Neural crest cell (in vitro differentiated cells): ENCODE measurements around the gene LSM14B. TPM values are rescaled to one million over a fixed set of nuclear protein-coding genes. Genes with fewer than 3 reads are reported as not detected.

ENCODE experiments used
- DNase-seq: peaks from one replicate; pipeline ENCODE4 v3.0.0; 2021; ENCODE audit warnings: low read depth, mixed read lengths, low spot score
- H3K27ac Mint-ChIP-seq: one replicate; pipeline ENCODE4 v1.8.0; 2021; ENCODE audit warnings: mild to moderate bottlenecking, mixed read lengths; ENCODE audit not compliant: unreplicated experiment
- H3K27me3 Mint-ChIP-seq: 2 replicates; pipeline ENCODE4 v1.8.0; 2021; ENCODE audit warnings: low read depth, mild to moderate bottlenecking, mixed read lengths
- H3K36me3 Mint-ChIP-seq: 2 replicates; pipeline ENCODE4 v1.8.0; 2021; ENCODE audit warnings: low read depth, mild to moderate bottlenecking, mixed read lengths
- H3K4me1 Mint-ChIP-seq: 2 replicates; pipeline ENCODE4 v1.8.0; 2021; ENCODE audit warnings: mixed read lengths
- H3K4me3 Mint-ChIP-seq: one replicate; pipeline ENCODE4 v1.8.0; 2021; ENCODE audit warnings: mild to moderate bottlenecking, mixed read lengths
- H3K9me3 Mint-ChIP-seq: 2 replicates; pipeline ENCODE4 v1.8.0; 2021; ENCODE audit warnings: mixed read lengths
- total RNA-seq: library from RNA; stranded (reverse); gene quantifications from 2 replicates; pipeline ENCODE4 v1.2.1, GENCODE V29; 2021
- TF ChIP-seq, protein P1 (sequence below): fragments of 200-600 bp; sonication (generic); conservative IDR thresholded peaks from 2 replicates; pipeline ENCODE4 v1.5.0; 2021; ENCODE audit warnings: antibody characterized with exemption, mild to moderate bottlenecking

Gene LSM14B
- total RNA-seq, 1 donor from 2014 or later, result 97.1 TPM

DNA sequence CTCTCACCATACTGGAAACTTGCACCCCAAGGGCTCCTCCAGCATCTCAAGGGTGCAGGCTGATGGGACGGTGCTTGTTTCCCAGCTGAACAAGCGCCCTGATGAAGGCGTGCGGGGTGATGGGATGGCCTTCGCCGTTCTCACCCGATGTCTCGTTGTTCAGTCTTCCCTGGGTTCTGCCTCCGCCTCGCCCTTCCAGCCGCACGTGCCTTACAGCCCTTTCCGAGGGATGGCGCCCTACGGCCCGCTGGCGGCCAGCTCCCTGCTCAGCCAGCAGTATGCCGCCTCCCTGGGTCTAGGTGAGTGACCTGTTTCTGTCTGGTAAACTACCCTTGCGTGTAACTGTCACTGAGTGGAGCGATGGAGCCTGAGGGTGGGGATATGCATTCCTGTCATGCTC is 3.9 kb downstream of the LSM14B start:
- Mint-ChIP-seq H3K4me3 (peak overlapping the region; percentile 36), H3K36me3 (peaks cover 26% of the 10 kb centered on the region)
- TF ChIP-seq, protein P1, sequence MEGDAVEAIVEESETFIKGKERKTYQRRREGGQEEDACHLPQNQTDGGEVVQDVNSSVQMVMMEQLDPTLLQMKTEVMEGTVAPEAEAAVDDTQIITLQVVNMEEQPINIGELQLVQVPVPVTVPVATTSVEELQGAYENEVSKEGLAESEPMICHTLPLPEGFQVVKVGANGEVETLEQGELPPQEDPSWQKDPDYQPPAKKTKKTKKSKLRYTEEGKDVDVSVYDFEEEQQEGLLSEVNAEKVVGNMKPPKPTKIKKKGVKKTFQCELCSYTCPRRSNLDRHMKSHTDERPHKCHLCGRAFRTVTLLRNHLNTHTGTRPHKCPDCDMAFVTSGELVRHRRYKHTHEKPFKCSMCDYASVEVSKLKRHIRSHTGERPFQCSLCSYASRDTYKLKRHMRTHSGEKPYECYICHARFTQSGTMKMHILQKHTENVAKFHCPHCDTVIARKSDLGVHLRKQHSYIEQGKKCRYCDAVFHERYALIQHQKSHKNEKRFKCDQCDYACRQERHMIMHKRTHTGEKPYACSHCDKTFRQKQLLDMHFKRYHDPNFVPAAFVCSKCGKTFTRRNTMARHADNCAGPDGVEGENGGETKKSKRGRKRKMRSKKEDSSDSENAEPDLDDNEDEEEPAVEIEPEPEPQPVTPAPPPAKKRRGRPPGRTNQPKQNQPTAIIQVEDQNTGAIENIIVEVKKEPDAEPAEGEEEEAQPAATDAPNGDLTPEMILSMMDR, result no peak

DNA sequence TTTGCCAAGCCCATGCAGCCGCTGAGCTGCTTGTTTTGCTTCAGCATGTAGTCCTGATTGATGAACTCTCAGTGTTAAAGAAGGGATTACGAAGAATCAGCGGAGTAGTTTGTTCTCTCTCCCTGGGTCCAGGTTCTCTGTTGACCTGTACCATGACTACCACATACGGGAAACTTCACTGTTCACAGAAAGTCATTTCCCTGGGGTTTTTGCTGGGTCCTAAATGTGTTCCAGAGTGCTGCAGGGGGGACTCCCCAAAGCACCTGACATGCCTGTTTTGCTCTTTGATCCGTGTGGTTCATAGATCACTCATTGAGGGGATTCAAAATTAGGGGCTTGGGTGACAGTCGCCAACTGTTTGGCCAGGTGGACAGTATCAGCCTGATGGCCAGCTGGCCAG is 5.5 kb downstream of the LSM14B start:
- peaks cover 14% of the 10 kb centered on the region for H3K4me1 Mint-ChIP-seq
- TF ChIP-seq, protein P1, result no peak
- no peak overlapping the region for H3K27ac Mint-ChIP-seq
- H3K36me3 Mint-ChIP-seq, result peaks cover 30% of the 10 kb centered on the region
- no peak for DNase-seq
- H3K27me3 Mint-ChIP-seq, result no peaks in the 10 kb centered on the region
- H3K4me3 Mint-ChIP-seq, result peak overlapping the region; percentile 28
- no peaks in the 10 kb centered on the region for H3K9me3 Mint-ChIP-seq

More for the DNA sequence above, 3.9 kb downstream of the LSM14B start:
- H3K27me3 Mint-ChIP-seq, result peaks cover 2% of the 10 kb centered on the region
- DNase-seq, result no peak
- H3K4me1 Mint-ChIP-seq, result peaks cover 17% of the 10 kb centered on the region
- no peak overlapping the region for H3K27ac Mint-ChIP-seq
- H3K9me3 Mint-ChIP-seq, result no peaks in the 10 kb centered on the region

DNA sequence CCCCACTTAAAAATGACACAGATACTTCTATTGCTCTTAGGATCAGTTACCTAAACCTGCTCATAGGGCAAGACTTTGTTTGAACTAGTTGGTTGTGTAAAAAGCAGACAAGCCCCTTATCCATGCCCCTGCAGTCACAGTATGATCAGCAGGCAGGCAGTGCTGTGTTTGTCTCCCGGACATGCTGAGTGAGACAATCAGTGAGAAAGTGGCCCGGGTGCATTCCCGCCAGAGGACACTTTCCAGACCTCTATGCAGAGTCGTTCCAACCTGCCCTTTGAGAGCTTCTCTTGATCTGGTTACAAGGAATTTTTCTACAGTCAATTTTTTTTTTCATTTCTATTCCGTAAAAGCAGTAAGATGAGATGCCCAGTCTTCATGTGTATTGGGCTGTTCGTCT is 6.2 kb downstream of the LSM14B start:
- Mint-ChIP-seq H3K4me1 (peaks cover 12% of the 10 kb centered on the region), H3K9me3 (no peaks in the 10 kb centered on the region), H3K27ac (no peak overlapping the region), H3K4me3 (peak overlapping the region; percentile 28), H3K36me3 (peaks cover 30% of the 10 kb centered on the region), H3K27me3 (no peaks in the 10 kb centered on the region)
- no peak for DNase-seq
- TF ChIP-seq, protein P1, result no peak

DNA sequence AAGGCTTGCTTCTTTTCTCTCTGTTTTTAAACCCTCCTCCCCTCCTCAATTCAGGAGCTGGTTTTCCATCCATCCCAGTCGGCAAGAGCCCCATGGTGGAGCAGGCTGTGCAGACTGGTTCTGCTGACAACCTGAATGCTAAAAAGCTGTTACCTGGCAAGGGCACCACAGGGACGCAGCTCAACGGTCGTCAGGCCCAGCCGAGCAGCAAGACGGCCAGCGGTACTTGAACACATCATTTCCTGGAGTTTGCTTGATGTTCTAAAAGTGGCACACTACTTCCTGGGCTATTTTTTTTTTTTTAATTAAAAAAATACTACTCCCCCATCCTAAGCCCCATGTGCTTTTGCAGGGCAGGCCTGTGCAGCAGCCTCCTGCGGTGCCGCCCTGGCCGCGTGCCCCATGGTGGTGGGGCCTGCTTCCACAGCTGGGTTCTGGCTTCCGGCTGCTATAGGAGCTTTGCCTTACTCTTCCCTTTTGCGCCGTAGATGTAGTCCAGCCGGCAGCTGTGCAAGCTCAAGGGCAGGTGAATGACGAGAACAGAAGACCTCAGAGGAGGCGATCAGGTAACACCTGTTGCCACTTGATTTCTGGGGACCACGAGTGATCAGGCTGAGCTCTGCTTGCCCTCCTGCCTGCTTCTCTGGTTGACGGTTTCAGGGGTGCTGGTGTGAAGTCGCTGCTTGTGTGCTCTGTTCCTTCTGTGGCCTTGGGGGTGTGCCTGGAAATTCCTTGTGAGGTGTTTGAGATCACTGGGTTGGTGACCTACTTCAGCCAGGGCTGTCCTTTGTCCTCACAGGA is 7.7 kb downstream of the LSM14B start:
- H3K27me3 Mint-ChIP-seq, result no peaks in the 10 kb centered on the region
- no peak overlapping the region for H3K27ac Mint-ChIP-seq
- H3K4me1 Mint-ChIP-seq, result no peaks in the 10 kb centered on the region
- no peaks in the 10 kb centered on the region for H3K9me3 Mint-ChIP-seq
- no peak overlapping the region for H3K4me3 Mint-ChIP-seq
- TF ChIP-seq, protein P1, result no peak
- peaks cover 27% of the 10 kb centered on the region for H3K36me3 Mint-ChIP-seq
- no peak for DNase-seq

DNA sequence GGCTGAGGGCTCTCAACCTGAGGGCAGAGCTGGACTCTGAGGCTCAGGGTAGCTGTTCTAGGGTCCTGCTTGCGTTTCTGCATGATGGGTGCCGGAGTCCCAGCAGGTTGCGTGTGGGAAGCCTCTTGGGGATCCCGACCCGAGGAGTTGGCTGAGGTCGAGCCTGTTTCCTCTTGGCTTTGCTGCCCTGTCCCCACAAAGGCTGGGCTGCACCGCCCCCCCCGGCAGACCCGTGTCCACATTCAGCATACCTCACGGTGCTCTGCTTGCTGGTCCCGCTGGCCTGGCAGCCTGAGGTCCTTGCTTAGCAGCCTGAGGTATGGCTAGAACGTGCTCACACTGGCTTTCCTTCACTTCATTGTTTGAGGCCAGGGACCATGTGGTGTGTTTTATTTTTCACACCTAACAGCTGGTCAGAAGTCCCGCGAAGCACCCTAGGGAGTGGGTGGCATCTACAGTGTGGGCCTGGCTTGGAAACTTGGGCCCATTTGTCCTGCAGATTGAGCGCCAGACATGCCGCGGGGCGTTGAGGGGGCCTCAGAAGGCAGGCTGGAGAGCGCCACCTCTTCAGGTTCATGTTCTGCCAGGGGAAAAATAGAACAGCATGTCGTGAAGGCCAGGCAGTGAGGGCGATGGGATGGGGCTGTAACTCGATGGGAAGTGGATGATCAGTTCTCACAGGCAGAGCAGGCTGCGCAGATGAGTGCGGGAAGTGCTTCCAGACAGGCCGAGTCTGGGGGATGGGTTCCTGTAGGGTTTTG is 9.5 kb downstream of the LSM14B start:
- H3K27ac Mint-ChIP-seq, result peak overlapping the region; percentile 53
- TF ChIP-seq, protein P1, result no peak
- H3K4me1 Mint-ChIP-seq, result no peaks in the 10 kb centered on the region
- DNase-seq, result no peak
- H3K36me3 Mint-ChIP-seq, result peaks cover 27% of the 10 kb centered on the region
- H3K4me3 Mint-ChIP-seq, result peak overlapping the region; percentile 44
- H3K9me3 Mint-ChIP-seq, result no peaks in the 10 kb centered on the region
- no peaks in the 10 kb centered on the region for H3K27me3 Mint-ChIP-seq
